H9 (cell line): ENCODE data around the gene F8. TPM values are rescaled to one million over a fixed set of nuclear protein-coding genes. Genes with fewer than 3 reads are reported as not detected.

ENCODE experiments used
- DNase-seq: peaks from one replicate; pipeline ENCODE4 v3.0.0-alpha.2; 2017
- H2AFZ ChIP-seq: one replicate; pipeline ENCODE4 v1.6.1; 2013; ENCODE audit warnings: mild to moderate bottlenecking, low read length, control low read depth, moderate library complexity
- H2AK5ac ChIP-seq: 2 replicates; pipeline ENCODE4 v1.6.1; 2013; ENCODE audit warnings: low read length, control low read depth, mixed read lengths; ENCODE audit not compliant: insufficient read length
- H2BK120ac ChIP-seq: one replicate; pipeline ENCODE4 v1.6.1; 2013; ENCODE audit warnings: low read depth, mild to moderate bottlenecking, low read length, control low read depth, inconsistent platforms; ENCODE audit not compliant: poor library complexity, severe bottlenecking
- H2BK12ac ChIP-seq: 2 replicates; pipeline ENCODE4 v1.6.1; 2013; ENCODE audit warnings: low read length, control low read depth, mixed read lengths, low read depth; ENCODE audit not compliant: insufficient read length
- H2BK15ac ChIP-seq: 2 replicates; pipeline ENCODE4 v1.6.1; 2013; ENCODE audit warnings: low read depth, low read length, control low read depth
- H2BK20ac ChIP-seq: one replicate; pipeline ENCODE4 v1.6.1; 2013; ENCODE audit warnings: low read depth, mild to moderate bottlenecking, low read length, control low read depth, inconsistent platforms; ENCODE audit not compliant: poor library complexity, severe bottlenecking
- H2BK5ac ChIP-seq: 2 replicates; pipeline ENCODE4 v1.6.1; 2013; ENCODE audit warnings: low read length, control low read depth, mixed read lengths; ENCODE audit not compliant: insufficient read length
- H3K14ac ChIP-seq: 2 replicates; pipeline ENCODE4 v1.6.1; 2013; ENCODE audit warnings: low read length, control low read depth; ENCODE audit not compliant: insufficient read depth
- H3K18ac ChIP-seq: 2 replicates; pipeline ENCODE4 v1.6.1; 2013; ENCODE audit warnings: low read depth, mild to moderate bottlenecking, mixed read lengths, low read length, control low read depth; ENCODE audit not compliant: insufficient read length
- H3K23ac ChIP-seq: 2 replicates; pipeline ENCODE4 v1.6.1; 2013; ENCODE audit warnings: low read length, control low read depth, mixed read lengths, low read depth; ENCODE audit not compliant: insufficient read length
- H3K23me2 ChIP-seq: 2 replicates; pipeline ENCODE4 v1.6.1; 2013; ENCODE audit warnings: low read depth, mild to moderate bottlenecking, mixed read lengths, low read length, control low read depth; ENCODE audit not compliant: insufficient read length, poor library complexity, severe bottlenecking
- H3K27ac ChIP-seq: 2 replicates; pipeline ENCODE4 v1.5.1; 2013; ENCODE audit warnings: low read length, control low read depth, mixed read lengths, low read depth; ENCODE audit not compliant: insufficient read length
- H3K27me3 ChIP-seq: 2 replicates; pipeline ENCODE4 v1.6.1; 2013; ENCODE audit warnings: low read length, control low read depth, inconsistent platforms; ENCODE audit not compliant: insufficient read depth
- H3K4ac ChIP-seq: 2 replicates; pipeline ENCODE4 v1.6.1; 2013; ENCODE audit warnings: low read depth, mild to moderate bottlenecking, control low read depth, inconsistent platforms, low read length, moderate library complexity
- H3K4me1 ChIP-seq: 2 replicates; pipeline ENCODE4 v1.6.1; 2013; ENCODE audit warnings: low read length, control low read depth, inconsistent platforms; ENCODE audit not compliant: insufficient read depth
- H3K4me2 ChIP-seq: 2 replicates; pipeline ENCODE4 v1.6.1; 2013; ENCODE audit warnings: low read length, control low read depth, mixed read lengths; ENCODE audit not compliant: insufficient read length, insufficient read depth
- H3K56ac ChIP-seq: 2 replicates; pipeline ENCODE4 v1.6.1; 2013; ENCODE audit warnings: low read depth, mild to moderate bottlenecking, mixed read lengths, low read length, control low read depth; ENCODE audit not compliant: insufficient read length
- H3K79me1 ChIP-seq: 2 replicates; pipeline ENCODE4 v1.6.1; 2013; ENCODE audit warnings: low read depth, mild to moderate bottlenecking, moderate library complexity, low read length, control low read depth, inconsistent platforms; ENCODE audit not compliant: insufficient read depth, poor library complexity, severe bottlenecking
- H3K79me2 ChIP-seq: 2 replicates; pipeline ENCODE4 v1.6.1; 2013; ENCODE audit warnings: low read length, control low read depth, inconsistent platforms; ENCODE audit not compliant: insufficient read depth
- H3K9ac ChIP-seq: 2 replicates; pipeline ENCODE4 v1.6.1; 2013; ENCODE audit warnings: low read length, control low read depth, mixed read lengths; ENCODE audit not compliant: insufficient read length; ENCODE audit errors: extremely low read depth
- H3K9me3 ChIP-seq: one replicate; pipeline ENCODE4 v1.6.1; 2013; ENCODE audit warnings: low read depth, low read length, inconsistent platforms; ENCODE audit not compliant: control insufficient read depth
- H3T11ph ChIP-seq: one replicate; pipeline ENCODE4 v1.6.1; 2013; ENCODE audit warnings: mild to moderate bottlenecking, low read length, control low read depth, inconsistent platforms
- H4K20me1 ChIP-seq: one replicate; pipeline ENCODE4 v1.6.1; 2013; ENCODE audit not compliant: control insufficient read depth, insufficient read length, insufficient read depth
- H4K5ac ChIP-seq: 2 replicates; pipeline ENCODE4 v1.6.1; 2013; ENCODE audit warnings: low read depth, mild to moderate bottlenecking, mixed read lengths, low read length, control low read depth; ENCODE audit not compliant: insufficient read length
- H4K8ac ChIP-seq: replicated peaks from 2 replicates; pipeline ENCODE4 v1.6.1; 2013; ENCODE audit warnings: low read length, control low read depth, mixed read lengths, low read depth; ENCODE audit not compliant: insufficient read length
- H4K91ac ChIP-seq: 2 replicates; pipeline ENCODE4 v1.6.1; 2013; ENCODE audit warnings: low read depth, mild to moderate bottlenecking, moderate library complexity, mixed read lengths, low read length, control low read depth; ENCODE audit not compliant: insufficient read length
- H3K27ac Mint-ChIP-seq, 3 experiments: 2 replicates in 2 of 3; 3 replicates in 1 of 3; pipeline ENCODE4 v1.8.0; 2020 to 2021; ENCODE audit warnings: mixed read lengths in 3 of 3, mild to moderate bottlenecking in 1 of 3, moderate library complexity in 1 of 3
- H3K27me3 Mint-ChIP-seq: 2 replicates; pipeline ENCODE4 v1.8.0; 2021; ENCODE audit warnings: low read depth, mild to moderate bottlenecking, moderate library complexity, mixed read lengths
- H3K36me3 Mint-ChIP-seq, 3 experiments: 2 replicates in 2 of 3; 3 replicates in 1 of 3; pipeline ENCODE4 v1.8.0; 2020 to 2021; ENCODE audit warnings: low read depth in 3 of 3, mixed read lengths in 3 of 3; ENCODE audit not compliant: insufficient read depth in 1 of 3
- H3K4me1 Mint-ChIP-seq, 2 experiments: 2 replicates each; pipeline ENCODE4 v1.8.0; 2020; ENCODE audit warnings: mixed read lengths in 2 of 2
- H3K4me3 Mint-ChIP-seq, 2 experiments: 2 replicates in 1 of 2; 3 replicates in 1 of 2; pipeline ENCODE4 v1.8.0; 2020 to 2021; ENCODE audit warnings: mild to moderate bottlenecking in 2 of 2, mixed read lengths in 2 of 2, moderate library complexity in 1 of 2
- H3K9me3 Mint-ChIP-seq, 2 experiments: 2 replicates in 1 of 2; 3 replicates in 1 of 2; pipeline ENCODE4 v1.8.0; 2020; ENCODE audit warnings: mild to moderate bottlenecking in 2 of 2, mixed read lengths in 2 of 2, moderate library complexity in 1 of 2
- WGBS: extraction: QIAGEN DNeasy Blood & Tissue Kit; methylation state at CpG from one replicate; pipeline ENCODE4 v1.1.7; 2013; ENCODE audit warnings: missing lambda C conversion rate, low lambda C conversion rate, mixed read lengths; ENCODE audit not compliant: insufficient read length; ENCODE audit errors: extremely low coverage; 5-methylcytosine and 5-hydroxymethylcytosine counted together
- total RNA-seq: library from RNA; stranded (reverse); gene quantifications from 2 replicates; pipeline ENCODE4 v1.2.1, GENCODE V29; 2021
- TF ChIP-seq, protein P1 (sequence below): fragments of 200-600 bp; sonication (generic); conservative IDR thresholded peaks from 3 replicates; pipeline ENCODE4 v1.8.0; 2021; ENCODE audit warnings: antibody characterized with exemption, mild to moderate bottlenecking

Gene F8
- total RNA-seq, 1 experiment from 2014 or later = 3.1 TPM

DNA sequence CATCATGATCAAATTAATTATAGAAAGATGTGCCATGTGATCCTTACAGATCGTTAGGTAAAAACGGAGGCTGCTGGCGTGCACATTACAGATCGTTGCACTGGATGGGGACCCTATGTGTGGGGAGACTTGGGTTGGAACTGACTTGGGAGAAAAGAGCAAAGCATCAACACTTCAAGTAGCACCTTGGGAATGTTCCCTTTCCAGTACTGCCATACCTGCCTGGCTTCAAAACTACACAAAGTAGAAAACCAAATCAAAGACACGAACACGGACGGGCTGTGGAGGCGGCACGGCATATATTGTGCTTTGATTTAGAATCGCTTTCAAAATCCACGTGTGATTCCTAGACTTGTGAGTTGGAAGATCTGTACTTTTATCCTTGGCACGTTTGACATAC lies 47.5 kb upstream of the F8 start:
- Histone ChIP-seq H3K18ac (no peak overlapping the region), H2BK120ac (no peak overlapping the region), H3T11ph (no peak overlapping the region), H2BK15ac (no peak overlapping the region), H3K9ac (peak overlapping the region; percentile 51), H3K23ac (no peak overlapping the region), H3K4me2 (peak overlapping the region; percentile 88), H2BK12ac (no peak overlapping the region), H4K91ac (no peak overlapping the region), H4K8ac (no peak overlapping the region), H3K27ac (no peak overlapping the region), H2BK5ac (no peak overlapping the region), H2AK5ac (no peak overlapping the region), H3K9me3 (peaks cover 49% of the 10 kb centered on the region), H3K23me2 (peaks cover 5% of the 10 kb centered on the region), H3K79me1 (no peaks in the 10 kb centered on the region), H3K56ac (no peak overlapping the region), H3K27me3 (no peaks in the 10 kb centered on the region), H3K14ac (no peak overlapping the region), H3K4ac (no peak overlapping the region), H3K79me2 (no peaks in the 10 kb centered on the region), H2AFZ (peak overlapping the region; percentile 59), H3K4me1 (no peaks in the 10 kb centered on the region), H2BK20ac (no peak overlapping the region), H4K20me1 (no peaks in the 10 kb centered on the region), H4K5ac (no peak overlapping the region)
- TF ChIP-seq, protein P1, sequence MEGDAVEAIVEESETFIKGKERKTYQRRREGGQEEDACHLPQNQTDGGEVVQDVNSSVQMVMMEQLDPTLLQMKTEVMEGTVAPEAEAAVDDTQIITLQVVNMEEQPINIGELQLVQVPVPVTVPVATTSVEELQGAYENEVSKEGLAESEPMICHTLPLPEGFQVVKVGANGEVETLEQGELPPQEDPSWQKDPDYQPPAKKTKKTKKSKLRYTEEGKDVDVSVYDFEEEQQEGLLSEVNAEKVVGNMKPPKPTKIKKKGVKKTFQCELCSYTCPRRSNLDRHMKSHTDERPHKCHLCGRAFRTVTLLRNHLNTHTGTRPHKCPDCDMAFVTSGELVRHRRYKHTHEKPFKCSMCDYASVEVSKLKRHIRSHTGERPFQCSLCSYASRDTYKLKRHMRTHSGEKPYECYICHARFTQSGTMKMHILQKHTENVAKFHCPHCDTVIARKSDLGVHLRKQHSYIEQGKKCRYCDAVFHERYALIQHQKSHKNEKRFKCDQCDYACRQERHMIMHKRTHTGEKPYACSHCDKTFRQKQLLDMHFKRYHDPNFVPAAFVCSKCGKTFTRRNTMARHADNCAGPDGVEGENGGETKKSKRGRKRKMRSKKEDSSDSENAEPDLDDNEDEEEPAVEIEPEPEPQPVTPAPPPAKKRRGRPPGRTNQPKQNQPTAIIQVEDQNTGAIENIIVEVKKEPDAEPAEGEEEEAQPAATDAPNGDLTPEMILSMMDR = no peak
- Mint-ChIP-seq H3K9me3 (peaks cover 65 to 66% of the 10 kb centered on the region in 2 experiments), H3K36me3 (peaks cover 18 to 21% (median 20%) of the 10 kb centered on the region in 3 experiments), H3K4me1 (peaks cover 8 to 15% of the 10 kb centered on the region in 2 experiments; a peak in 2 of 4 replicates), H3K27me3 (no peaks in the 10 kb centered on the region), H3K27ac (no peak overlapping the region), H3K4me3 (peak overlapping the region; percentile 78 to 80)
- no peak for DNase-seq
- WGBS = no CpG with 5 or more reads among the region's 12 CpGs
